Stimulated activated effector memory CD8-positive, alpha-beta T cell treated with anti-CD3 and anti-CD28 coated beads, Interleukin-12 subunit alpha, Interleukin-12 subunit beta, amount 100 ng/mL, for 72 hours (primary cell): ENCODE results near the gene SLC17A1.

Experiments used
- ATAC-seq: fragments of 150-1000 bp; cut with Tn5 transposase; 2 replicates; pipeline ENCODE4 v1.10.0; 2021
- DNase-seq, 2 donors: peaks; one replicate each; pipeline ENCODE4 v3.0.0; 2021 to 2022; ENCODE audit warnings: low spot score in 2 of 2
- H3K27ac Mint-ChIP-seq: one replicate; pipeline ENCODE4 v1.8.0; 2022; ENCODE audit warnings: mild to moderate bottlenecking, mixed read lengths
- H3K36me3 Mint-ChIP-seq: one replicate; pipeline ENCODE4 v1.8.0; 2022; ENCODE audit warnings: mild to moderate bottlenecking, mixed read lengths
- H3K4me1 Mint-ChIP-seq: one replicate; pipeline ENCODE4 v1.8.0; 2022; ENCODE audit warnings: mixed read lengths
- H3K4me3 Mint-ChIP-seq: one replicate; pipeline ENCODE4 v1.8.0; 2022; ENCODE audit warnings: mild to moderate bottlenecking, mixed read lengths
- H3K9me3 Mint-ChIP-seq: one replicate; pipeline ENCODE4 v1.8.0; 2022; ENCODE audit warnings: mixed read lengths

Gene SLC17A1

GRCh38 chr6:25844518-25844917 lies 12.7 kb upstream of the SLC17A1 start:
- H3K27ac Mint-ChIP-seq: no peak overlapping the region
- no peak overlapping the region for H3K4me3 Mint-ChIP-seq
- H3K36me3 Mint-ChIP-seq: no peaks in the 10 kb centered on the region
- ATAC-seq (no peak), DNase-seq (no peak)
- H3K4me1 Mint-ChIP-seq: no peaks in the 10 kb centered on the region
- no peaks in the 10 kb centered on the region for H3K9me3 Mint-ChIP-seq

GRCh38 chr6:25842526-25842925 lies 10.7 kb upstream of the SLC17A1 start:
- no peaks in the 10 kb centered on the region for H3K4me1 Mint-ChIP-seq
- ATAC-seq (peak; percentile 90), DNase-seq (no peak)
- no peaks in the 10 kb centered on the region for H3K9me3 Mint-ChIP-seq
- no peaks in the 10 kb centered on the region for H3K36me3 Mint-ChIP-seq
- no peak overlapping the region for H3K27ac Mint-ChIP-seq
- no peak overlapping the region for H3K4me3 Mint-ChIP-seq

GRCh38 chr6:25835442-25836283 lies 3.8 kb upstream of the SLC17A1 start:
- Mint-ChIP-seq H3K4me1 (no peaks in the 10 kb centered on the region), H3K27ac (no peak overlapping the region), H3K4me3 (no peak overlapping the region), H3K9me3 (no peaks in the 10 kb centered on the region), H3K36me3 (no peaks in the 10 kb centered on the region)
- no peak for ATAC-seq
- DNase-seq: no peak

GRCh38 chr6:25834950-25835349 lies 3.1 kb upstream of the SLC17A1 start:
- Mint-ChIP-seq H3K4me3 (no peak overlapping the region), H3K4me1 (no peaks in the 10 kb centered on the region), H3K36me3 (no peaks in the 10 kb centered on the region), H3K9me3 (no peaks in the 10 kb centered on the region), H3K27ac (no peak overlapping the region)
- no peak for DNase-seq
- no peak for ATAC-seq

GRCh38 chr6:25833136-25833535 lies 1.3 kb upstream of the SLC17A1 start:
- ATAC-seq: no peak
- DNase-seq: no peak
- H3K9me3 Mint-ChIP-seq: no peaks in the 10 kb centered on the region
- no peaks in the 10 kb centered on the region for H3K4me1 Mint-ChIP-seq
- no peaks in the 10 kb centered on the region for H3K36me3 Mint-ChIP-seq
- H3K4me3 Mint-ChIP-seq: no peak overlapping the region
- no peak overlapping the region for H3K27ac Mint-ChIP-seq

GRCh38 chr6:25832670-25833069 lies 818 bp upstream of the SLC17A1 start:
- H3K4me1 Mint-ChIP-seq: no peaks in the 10 kb centered on the region
- no peaks in the 10 kb centered on the region for H3K36me3 Mint-ChIP-seq
- H3K4me3 Mint-ChIP-seq: no peak overlapping the region
- DNase-seq (no peak), ATAC-seq (no peak)
- H3K9me3 Mint-ChIP-seq: no peaks in the 10 kb centered on the region
- no peak overlapping the region for H3K27ac Mint-ChIP-seq

- Mint-ChIP-seq H3K9me3 (no peaks in the 10 kb centered on the region), H3K4me3 (no peak overlapping the region), H3K36me3 (no peaks in the 10 kb centered on the region), H3K4me1 (no peaks in the 10 kb centered on the region), H3K27ac (no peak overlapping the region)
- ATAC-seq (no peak), DNase-seq (no peak)
Observed at GRCh38 chr6:25832307-25832662, 433 bp upstream of the SLC17A1 start.

- H3K9me3 Mint-ChIP-seq: peaks cover 5% of the 10 kb centered on the region
- no peaks in the 10 kb centered on the region for H3K36me3 Mint-ChIP-seq
- ATAC-seq: no peak
- no peaks in the 10 kb centered on the region for H3K4me1 Mint-ChIP-seq
- DNase-seq: no peak
- H3K27ac Mint-ChIP-seq: no peak overlapping the region
- no peak overlapping the region for H3K4me3 Mint-ChIP-seq
Observed at GRCh38 chr6:25830458-25830857, 1.4 kb downstream of the SLC17A1 start.

- ATAC-seq: peak; percentile 98
- Mint-ChIP-seq H3K4me3 (no peak overlapping the region), H3K9me3 (peaks cover 6% of the 10 kb centered on the region), H3K4me1 (no peaks in the 10 kb centered on the region), H3K36me3 (no peaks in the 10 kb centered on the region), H3K27ac (no peak overlapping the region)
- no peak for DNase-seq
Observed at GRCh38 chr6:25829375-25829774, 2.5 kb downstream of the SLC17A1 start.

GRCh38 chr6:25821341-25821740 lies 10.5 kb downstream of the SLC17A1 start:
- Mint-ChIP-seq H3K9me3 (peaks cover 6% of the 10 kb centered on the region), H3K4me1 (no peaks in the 10 kb centered on the region), H3K36me3 (no peaks in the 10 kb centered on the region), H3K4me3 (no peak overlapping the region), H3K27ac (no peak overlapping the region)
- ATAC-seq (peak; percentile 21), DNase-seq (no peak)

GRCh38 chr6:25816252-25816651 lies 15.6 kb downstream of the SLC17A1 start:
- no peak for DNase-seq
- ATAC-seq: no peak
- Mint-ChIP-seq H3K27ac (no peak overlapping the region), H3K4me1 (no peaks in the 10 kb centered on the region), H3K9me3 (peaks cover 3% of the 10 kb centered on the region), H3K36me3 (no peaks in the 10 kb centered on the region), H3K4me3 (no peak overlapping the region)

- ATAC-seq (no peak), DNase-seq (no peak)
- no peak overlapping the region for H3K4me3 Mint-ChIP-seq
- no peaks in the 10 kb centered on the region for H3K36me3 Mint-ChIP-seq
- H3K27ac Mint-ChIP-seq: no peak overlapping the region
- no peaks in the 10 kb centered on the region for H3K4me1 Mint-ChIP-seq
- H3K9me3 Mint-ChIP-seq: peaks cover 3% of the 10 kb centered on the region
Observed at GRCh38 chr6:25815194-25815593, 16.7 kb downstream of the SLC17A1 start.

GRCh38 chr6:25804804-25805203 lies 27.0 kb downstream of the SLC17A1 start:
- no peaks in the 10 kb centered on the region for H3K36me3 Mint-ChIP-seq
- H3K4me3 Mint-ChIP-seq: no peak overlapping the region
- ATAC-seq (no peak), DNase-seq (no peak)
- peaks cover 6% of the 10 kb centered on the region for H3K9me3 Mint-ChIP-seq
- H3K27ac Mint-ChIP-seq: no peak overlapping the region
- no peaks in the 10 kb centered on the region for H3K4me1 Mint-ChIP-seq

- no peak for ATAC-seq
- no peaks in the 10 kb centered on the region for H3K4me1 Mint-ChIP-seq
- H3K36me3 Mint-ChIP-seq: no peaks in the 10 kb centered on the region
- peaks cover 6% of the 10 kb centered on the region for H3K9me3 Mint-ChIP-seq
- no peak for DNase-seq
- no peak overlapping the region for H3K27ac Mint-ChIP-seq
- no peak overlapping the region for H3K4me3 Mint-ChIP-seq
Observed at GRCh38 chr6:25801436-25801835, 30.4 kb downstream of the SLC17A1 start.

- Mint-ChIP-seq H3K27ac (peak overlapping the region; percentile 11), H3K9me3 (no peaks in the 10 kb centered on the region), H3K4me1 (no peaks in the 10 kb centered on the region), H3K36me3 (no peaks in the 10 kb centered on the region), H3K4me3 (no peak overlapping the region)
- ATAC-seq (no peak), DNase-seq (no peak)
Observed at GRCh38 chr6:25794784-25795183, 37.1 kb downstream of the SLC17A1 start.

- no peaks in the 10 kb centered on the region for H3K9me3 Mint-ChIP-seq
- no peak overlapping the region for H3K4me3 Mint-ChIP-seq
- H3K36me3 Mint-ChIP-seq: no peaks in the 10 kb centered on the region
- no peak for DNase-seq
- ATAC-seq: no peak
- H3K4me1 Mint-ChIP-seq: no peaks in the 10 kb centered on the region
- H3K27ac Mint-ChIP-seq: no peak overlapping the region
Observed at GRCh38 chr6:25793970-25794369, 37.9 kb downstream of the SLC17A1 start.

GRCh38 chr6:25792016-25792415 lies 39.8 kb downstream of the SLC17A1 start:
- no peaks in the 10 kb centered on the region for H3K9me3 Mint-ChIP-seq
- ATAC-seq: no peak
- peaks cover 5% of the 10 kb centered on the region for H3K4me1 Mint-ChIP-seq
- no peaks in the 10 kb centered on the region for H3K36me3 Mint-ChIP-seq
- H3K4me3 Mint-ChIP-seq: no peak overlapping the region
- no peak for DNase-seq
- no peak overlapping the region for H3K27ac Mint-ChIP-seq
